NB4 (cell line): ENCODE data around the gene KDM4E.

ENCODE experiments used
- TF ChIP-seq, protein P1 (sequence below): IDR thresholded peaks from one replicate; pipeline ENCODE4 v1.5.1; 2012; ENCODE audit warnings: low read depth, low read length
- TF ChIP-seq, protein P2 (sequence below): IDR thresholded peaks from 2 replicates; pipeline ENCODE4 v1.6.1; 2011; ENCODE audit warnings: low read depth, low read length

DNA sequence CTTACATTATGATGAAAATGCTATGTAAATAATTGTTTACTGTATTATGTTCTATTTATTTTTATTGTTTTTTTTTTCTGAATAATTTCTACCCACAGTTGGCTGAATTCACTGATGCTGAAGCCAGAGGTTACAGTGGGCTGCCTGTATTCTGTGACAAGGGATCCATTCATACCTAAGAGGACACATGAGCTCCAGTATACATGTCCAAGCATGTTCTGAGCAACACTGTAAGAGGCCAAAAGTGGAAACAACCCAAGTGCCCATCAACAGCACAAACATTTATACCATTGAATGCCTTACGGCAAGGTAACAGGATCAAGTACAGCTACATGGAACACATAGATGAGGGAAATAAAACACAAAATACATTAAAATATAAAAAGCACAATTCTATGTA, 40.3 kb downstream of the KDM4E start:
- TF ChIP-seq, protein P1, sequence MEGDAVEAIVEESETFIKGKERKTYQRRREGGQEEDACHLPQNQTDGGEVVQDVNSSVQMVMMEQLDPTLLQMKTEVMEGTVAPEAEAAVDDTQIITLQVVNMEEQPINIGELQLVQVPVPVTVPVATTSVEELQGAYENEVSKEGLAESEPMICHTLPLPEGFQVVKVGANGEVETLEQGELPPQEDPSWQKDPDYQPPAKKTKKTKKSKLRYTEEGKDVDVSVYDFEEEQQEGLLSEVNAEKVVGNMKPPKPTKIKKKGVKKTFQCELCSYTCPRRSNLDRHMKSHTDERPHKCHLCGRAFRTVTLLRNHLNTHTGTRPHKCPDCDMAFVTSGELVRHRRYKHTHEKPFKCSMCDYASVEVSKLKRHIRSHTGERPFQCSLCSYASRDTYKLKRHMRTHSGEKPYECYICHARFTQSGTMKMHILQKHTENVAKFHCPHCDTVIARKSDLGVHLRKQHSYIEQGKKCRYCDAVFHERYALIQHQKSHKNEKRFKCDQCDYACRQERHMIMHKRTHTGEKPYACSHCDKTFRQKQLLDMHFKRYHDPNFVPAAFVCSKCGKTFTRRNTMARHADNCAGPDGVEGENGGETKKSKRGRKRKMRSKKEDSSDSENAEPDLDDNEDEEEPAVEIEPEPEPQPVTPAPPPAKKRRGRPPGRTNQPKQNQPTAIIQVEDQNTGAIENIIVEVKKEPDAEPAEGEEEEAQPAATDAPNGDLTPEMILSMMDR = no peak
- TF ChIP-seq, protein P2, sequence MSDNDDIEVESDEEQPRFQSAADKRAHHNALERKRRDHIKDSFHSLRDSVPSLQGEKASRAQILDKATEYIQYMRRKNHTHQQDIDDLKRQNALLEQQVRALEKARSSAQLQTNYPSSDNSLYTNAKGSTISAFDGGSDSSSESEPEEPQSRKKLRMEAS = no peak
